OCI-LY3 (cell line): Measurements from ENCODE around the gene C19orf12.
A peak's percentile ranks its signal among the peaks of the same experiment; 100 is the strongest.

Experiments
- H2AFZ ChIP-seq: fragments of 200-600, 300-600 bp; shearing (Covaris generic); 2 replicates; pipeline ENCODE4 v1.6.0; 2014; ENCODE audit warnings: antibody characterized with exemption, low read depth, low read length
- H3K27ac ChIP-seq: fragments of 200-600, 300-600 bp; sonication (generic); 2 replicates; pipeline ENCODE4 v1.5.1; 2014; ENCODE audit warnings: mild to moderate bottlenecking, low read length, moderate library complexity, mixed read lengths
- H3K27me3 ChIP-seq: fragments of 200-600, 300-600 bp; sonication (generic); 2 replicates; pipeline ENCODE4 v1.6.1; 2014; ENCODE audit warnings: low read depth, low read length, mixed read lengths
- H3K36me3 ChIP-seq: fragments of 200-600, 300-600 bp; sonication (generic); replicated peaks from 2 replicates; pipeline ENCODE3; 2014; ENCODE audit warnings: low read depth, low read length, mixed read lengths
- H3K4me1 ChIP-seq: fragments of 300-600, 200-600 bp; sonication (generic); 2 replicates; pipeline ENCODE4 v1.6.1; 2014; ENCODE audit warnings: low read length, mixed read lengths
- H3K4me2 ChIP-seq: fragments of 200-600, 300-600 bp; sonication (generic); 2 replicates; pipeline ENCODE4 v1.6.1; 2014; ENCODE audit warnings: low read length, mixed read lengths
- H3K4me3 ChIP-seq: fragments of 300-600, 200-600 bp; sonication (generic); 2 replicates; pipeline ENCODE4 v1.5.1; 2014; ENCODE audit warnings: antibody characterized with exemption, mild to moderate bottlenecking, low read length, moderate library complexity
- H3K79me2 ChIP-seq: fragments of 300-600, 200-600 bp; shearing (Covaris generic); 2 replicates; pipeline ENCODE4 v1.6.1; 2014; ENCODE audit warnings: mild to moderate bottlenecking, low read length, mixed read lengths
- H3K9ac ChIP-seq: fragments of 300-600, 200-600 bp; shearing (Covaris generic); 2 replicates; pipeline ENCODE4 v1.6.0; 2014; ENCODE audit warnings: mild to moderate bottlenecking, low read length, moderate library complexity
- H3K9me3 ChIP-seq: fragments of 200-600, 300-600 bp; shearing (Covaris generic); 2 replicates; pipeline ENCODE4 v1.6.1; 2014; ENCODE audit warnings: low read length, mixed read lengths; ENCODE audit not compliant: insufficient read depth
- H4K20me1 ChIP-seq: fragments of 200-600, 300-600 bp; sonication (generic); 2 replicates; pipeline ENCODE4 v1.6.1; 2016; ENCODE audit warnings: low read length, mixed read lengths; ENCODE audit not compliant: insufficient read depth
- CTCF ChIP-seq: fragments of 200-600, 300-600 bp; sonication (generic); IDR thresholded peaks from 2 replicates; pipeline ENCODE4 v1.5.1; 2014; ENCODE audit warnings: antibody characterized with exemption, low read length, low read depth
- EZH2phosphoT487 ChIP-seq: fragments of 200-600 bp; shearing (Covaris generic); IDR thresholded peaks from 2 replicates; pipeline ENCODE4 v1.6.1; 2018; ENCODE audit warnings: antibody characterized with exemption, mixed run types, low read depth

Gene C19orf12

GRCh38 chr19:29717051-29717450 is 2.0 kb upstream of the C19orf12 start:
- TF ChIP-seq CTCF (no peak), EZH2phosphoT487 (no peak)
- H3K4me2 ChIP-seq = no peak overlapping the region
- no peak overlapping the region for H3K4me3 ChIP-seq
- no peak overlapping the region for H3K27ac ChIP-seq
- no peak overlapping the region for H2AFZ ChIP-seq
- peaks cover 2% of the 10 kb centered on the region for H3K36me3 ChIP-seq
- peaks cover 40% of the 10 kb centered on the region for H3K79me2 ChIP-seq
- H3K9me3 ChIP-seq = no peaks in the 10 kb centered on the region
- no peak overlapping the region for H3K9ac ChIP-seq
- H4K20me1 ChIP-seq = peaks cover 4% of the 10 kb centered on the region; the same call in 1 of the 2 replicates
- peaks cover 11% of the 10 kb centered on the region for H3K4me1 ChIP-seq
- H3K27me3 ChIP-seq = no peaks in the 10 kb centered on the region

GRCh38 chr19:29715701-29716581 is 880 bp upstream of the C19orf12 start:
- Histone ChIP-seq H3K4me3 (peak overlapping the region; percentile 79), H3K27ac (peak overlapping the region; percentile 47), H3K27me3 (no peaks in the 10 kb centered on the region), H2AFZ (peak overlapping the region; percentile 49; the same call in 1 of the 2 replicates), H3K4me2 (peak overlapping the region; percentile 86), H3K36me3 (peaks cover 2% of the 10 kb centered on the region), H3K79me2 (peaks cover 46% of the 10 kb centered on the region), H3K9ac (peak overlapping the region; percentile 80), H4K20me1 (peaks cover 4% of the 10 kb centered on the region; the same call in 1 of the 2 replicates), H3K9me3 (no peaks in the 10 kb centered on the region), H3K4me1 (peaks cover 11% of the 10 kb centered on the region)
- no peak for TF ChIP-seq EZH2phosphoT487

- peak overlapping the region; percentile 79 for H3K4me3 ChIP-seq
- H3K4me1 ChIP-seq = peaks cover 11% of the 10 kb centered on the region
Measured at GRCh38 chr19:29714371-29714952, 599 bp downstream of the C19orf12 start.

More at GRCh38 chr19:29714371-29714952, 599 bp downstream of the C19orf12 start:
- peak overlapping the region; percentile 49 for H2AFZ ChIP-seq
- peaks cover 2% of the 10 kb centered on the region for H3K36me3 ChIP-seq
- peaks cover 4% of the 10 kb centered on the region; the same call in 1 of the 2 replicates for H4K20me1 ChIP-seq
- no peak for TF ChIP-seq CTCF
- no peak for TF ChIP-seq EZH2phosphoT487
- peak overlapping the region; percentile 80 for H3K9ac ChIP-seq
- peaks cover 56% of the 10 kb centered on the region for H3K79me2 ChIP-seq
- H3K4me2 ChIP-seq = peak overlapping the region; percentile 86
- peak overlapping the region; percentile 47 for H3K27ac ChIP-seq
- H3K27me3 ChIP-seq = no peaks in the 10 kb centered on the region
- H3K9me3 ChIP-seq = no peaks in the 10 kb centered on the region
